ENCODE data around the gene RIOK3. TPM values are rescaled to one million over a fixed set of nuclear protein-coding genes. Genes with fewer than 3 reads are reported as not detected.

Gene RIOK3
- total RNA-seq, 4 donors from 2014 or later: 77.3 to 220 (median 114) TPM

DNA sequence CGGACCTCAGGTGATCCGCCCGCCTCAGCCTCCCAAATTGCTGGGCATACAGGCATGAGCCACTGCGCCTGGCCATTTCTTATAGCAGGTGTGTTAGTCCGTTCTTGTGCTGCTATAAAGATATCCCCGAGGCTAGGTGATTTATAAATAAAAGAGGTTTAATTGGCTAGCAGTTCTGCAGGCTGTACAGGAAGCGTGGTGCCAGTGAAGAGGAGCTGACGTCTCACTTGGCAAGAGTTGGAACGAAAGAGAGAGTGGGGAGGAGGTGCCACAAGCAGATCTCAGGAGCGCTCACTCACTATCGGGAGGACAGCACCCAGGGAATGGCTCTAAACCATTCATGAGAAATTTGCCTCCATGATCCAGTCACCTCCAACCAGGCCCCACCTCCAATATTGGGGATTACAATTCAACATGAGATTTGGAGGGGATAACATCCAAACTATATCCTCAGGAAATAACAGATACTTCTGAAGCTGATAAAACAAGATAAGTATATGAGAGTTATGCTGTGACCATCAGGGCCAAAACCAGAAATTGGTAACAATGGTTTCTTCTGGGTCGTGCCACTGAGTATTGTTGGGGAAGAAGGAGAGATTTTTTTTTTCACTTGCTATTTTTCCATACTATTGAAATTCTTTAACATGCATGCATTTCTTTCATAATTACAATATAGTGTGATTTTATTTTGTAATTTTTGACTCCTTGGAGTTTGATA, 42.8 kb downstream of the RIOK3 start:
- H3K4me3 ChIP-seq: no peak overlapping the region
- TF ChIP-seq, protein P1, sequence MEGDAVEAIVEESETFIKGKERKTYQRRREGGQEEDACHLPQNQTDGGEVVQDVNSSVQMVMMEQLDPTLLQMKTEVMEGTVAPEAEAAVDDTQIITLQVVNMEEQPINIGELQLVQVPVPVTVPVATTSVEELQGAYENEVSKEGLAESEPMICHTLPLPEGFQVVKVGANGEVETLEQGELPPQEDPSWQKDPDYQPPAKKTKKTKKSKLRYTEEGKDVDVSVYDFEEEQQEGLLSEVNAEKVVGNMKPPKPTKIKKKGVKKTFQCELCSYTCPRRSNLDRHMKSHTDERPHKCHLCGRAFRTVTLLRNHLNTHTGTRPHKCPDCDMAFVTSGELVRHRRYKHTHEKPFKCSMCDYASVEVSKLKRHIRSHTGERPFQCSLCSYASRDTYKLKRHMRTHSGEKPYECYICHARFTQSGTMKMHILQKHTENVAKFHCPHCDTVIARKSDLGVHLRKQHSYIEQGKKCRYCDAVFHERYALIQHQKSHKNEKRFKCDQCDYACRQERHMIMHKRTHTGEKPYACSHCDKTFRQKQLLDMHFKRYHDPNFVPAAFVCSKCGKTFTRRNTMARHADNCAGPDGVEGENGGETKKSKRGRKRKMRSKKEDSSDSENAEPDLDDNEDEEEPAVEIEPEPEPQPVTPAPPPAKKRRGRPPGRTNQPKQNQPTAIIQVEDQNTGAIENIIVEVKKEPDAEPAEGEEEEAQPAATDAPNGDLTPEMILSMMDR (IDR thresholded peaks at IDR 0.05 in 4 of 5, conservative IDR thresholded peaks at IDR 0.05 in 1 of 5): no peak
- no peak for TF ChIP-seq POLR2A (IDR thresholded peaks at IDR 0.05)
- intact Hi-C loops (cut with DNase I; ENCODE audit: low total_unique reads) (no loop called here), in situ Hi-C loops (cut with MboI; ENCODE audit: low sequenced_read_pairs in 4 of 4) (no loop called here)
- no peaks in the 10 kb centered on the region for H3K9me3 ChIP-seq
- no peak overlapping the region for H3K27ac ChIP-seq
- no peaks in the 10 kb centered on the region for H3K4me1 ChIP-seq
- no peak for DNase-seq
- H3K36me3 ChIP-seq: no peaks in the 10 kb centered on the region
- H3K27me3 ChIP-seq: no peaks in the 10 kb centered on the region
- no peak for ATAC-seq

DNA sequence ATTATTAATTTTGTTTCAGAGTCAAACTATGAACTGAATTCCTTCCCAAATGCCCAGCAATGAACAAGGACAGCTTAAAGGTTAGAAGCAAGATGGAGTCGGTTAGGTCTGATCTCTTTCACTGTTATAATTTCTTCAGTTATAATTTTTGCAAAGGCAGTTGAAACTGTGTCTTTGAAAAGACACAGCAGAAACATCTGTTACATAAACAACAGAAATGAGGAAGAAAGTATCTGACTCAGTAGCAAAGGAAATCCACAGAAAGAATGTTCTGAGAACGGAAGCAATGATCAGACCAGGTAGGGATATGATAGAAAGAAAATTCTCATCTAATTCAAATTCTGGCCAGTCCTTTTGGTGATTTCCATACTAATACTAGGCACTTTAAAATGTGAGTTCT, 45.0 kb downstream of the RIOK3 start:
- no peaks in the 10 kb centered on the region for H3K36me3 ChIP-seq
- no peak overlapping the region for H3K4me3 ChIP-seq
- H3K9me3 ChIP-seq: no peaks in the 10 kb centered on the region
- in situ Hi-C loops (cut with MboI; ENCODE audit: low sequenced_read_pairs in 4 of 4): no loop called here
- no peak for TF ChIP-seq POLR2A (IDR thresholded peaks at IDR 0.05)
- TF ChIP-seq, protein P1 (IDR thresholded peaks at IDR 0.05 in 4 of 5, conservative IDR thresholded peaks at IDR 0.05 in 1 of 5): no peak
- intact Hi-C loops (cut with DNase I; ENCODE audit: low total_unique reads): no loop called here
- DNase-seq (no peak), ATAC-seq (no peak)
- no peak overlapping the region for H3K27ac ChIP-seq
- H3K4me1 ChIP-seq: peaks cover 0 to 6% of the 10 kb centered on the region in 2 donors
- no peaks in the 10 kb centered on the region for H3K27me3 ChIP-seq

DNA sequence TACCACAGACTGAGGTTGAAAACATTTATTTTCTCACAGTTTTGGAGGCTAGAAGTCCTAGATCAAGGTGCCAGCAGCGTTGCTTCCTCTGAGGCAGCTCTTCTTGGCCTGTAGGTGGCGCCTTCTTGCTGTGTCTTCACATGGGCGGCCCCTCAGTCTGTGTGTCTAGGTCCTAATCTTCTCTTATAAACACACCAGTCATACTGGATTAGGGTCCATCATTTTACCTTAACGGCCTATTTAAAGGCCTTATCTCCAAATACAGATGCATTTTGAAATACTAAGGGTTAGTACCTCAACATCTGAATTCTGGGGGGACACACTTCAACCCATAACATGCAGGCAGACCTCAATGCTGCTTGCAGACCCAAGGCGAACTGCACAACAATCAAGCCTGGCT, 45.8 kb downstream of the RIOK3 start:
- in situ Hi-C loops (cut with MboI; ENCODE audit: low sequenced_read_pairs in 4 of 4): no loop called here

DNA sequence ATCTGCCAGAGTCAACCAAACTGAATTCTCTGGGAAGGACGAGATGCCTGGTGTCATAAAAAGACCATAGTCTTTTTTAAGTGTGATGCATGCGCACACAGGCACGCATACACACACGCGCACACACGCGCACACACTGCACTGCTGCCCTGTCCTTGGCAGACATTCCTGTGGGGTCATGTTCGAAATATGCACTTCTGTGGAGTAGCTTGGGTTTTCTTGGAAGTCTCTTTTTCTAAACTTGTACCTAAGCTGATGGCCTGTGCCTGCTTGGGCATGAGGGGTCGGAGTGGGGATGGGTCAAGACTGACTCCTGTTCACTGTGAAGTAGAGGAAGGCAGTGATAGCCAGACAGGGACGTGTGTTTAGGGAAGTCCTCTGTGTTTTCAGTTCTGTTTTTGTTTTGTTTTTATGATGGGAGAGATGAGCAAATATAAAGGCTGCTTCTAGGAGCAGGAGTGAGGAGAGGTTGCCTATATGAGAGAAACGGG, 46.2 kb downstream of the RIOK3 start:
- H3K27me3 ChIP-seq: no peaks in the 10 kb centered on the region
- ATAC-seq: no peak
- H3K4me3 ChIP-seq: no peak overlapping the region
- in situ Hi-C loops (cut with MboI; ENCODE audit: low sequenced_read_pairs in 4 of 4) (no loop called here), intact Hi-C loops (cut with DNase I; ENCODE audit: low total_unique reads) (no loop called here)
- H3K27ac ChIP-seq: no peak overlapping the region
- H3K36me3 ChIP-seq: no peaks in the 10 kb centered on the region
- DNase-seq: no peak
- no peaks in the 10 kb centered on the region for H3K9me3 ChIP-seq
- peaks cover 5 to 10% of the 10 kb centered on the region in 2 donors for H3K4me1 ChIP-seq
- TF ChIP-seq POLR2A (IDR thresholded peaks at IDR 0.05): no peak
- TF ChIP-seq, protein P1 (IDR thresholded peaks at IDR 0.05 in 4 of 5, conservative IDR thresholded peaks at IDR 0.05 in 1 of 5): no peak

More for the DNA sequence above, 45.8 kb downstream of the RIOK3 start:
- Histone ChIP-seq H3K9me3 (no peaks in the 10 kb centered on the region), H3K27me3 (no peaks in the 10 kb centered on the region), H3K27ac (no peak overlapping the region), H3K4me3 (no peak overlapping the region), H3K4me1 (peaks cover under 1 to 6% of the 10 kb centered on the region in 2 donors), H3K36me3 (no peaks in the 10 kb centered on the region)
- intact Hi-C loops (cut with DNase I; ENCODE audit: low total_unique reads): no loop called here
- DNase-seq: peak; percentile 26 to 51
- no peak for ATAC-seq
- TF ChIP-seq POLR2A (IDR thresholded peaks at IDR 0.05): no peak
- TF ChIP-seq, protein P1 (IDR thresholded peaks at IDR 0.05 in 4 of 5, conservative IDR thresholded peaks at IDR 0.05 in 1 of 5): peak; percentile 26 to 72 (median 52)
